ENCODE data around the gene CADPS2. TPM values are rescaled to one million over a fixed set of nuclear protein-coding genes. Genes with fewer than 3 reads are reported as not detected.
A peak's percentile ranks its signal among the peaks of the same experiment; 100 is the strongest.

Gene CADPS2
- total RNA-seq, 1 experiment from 2014 or later, result 16.4 TPM

DNA sequence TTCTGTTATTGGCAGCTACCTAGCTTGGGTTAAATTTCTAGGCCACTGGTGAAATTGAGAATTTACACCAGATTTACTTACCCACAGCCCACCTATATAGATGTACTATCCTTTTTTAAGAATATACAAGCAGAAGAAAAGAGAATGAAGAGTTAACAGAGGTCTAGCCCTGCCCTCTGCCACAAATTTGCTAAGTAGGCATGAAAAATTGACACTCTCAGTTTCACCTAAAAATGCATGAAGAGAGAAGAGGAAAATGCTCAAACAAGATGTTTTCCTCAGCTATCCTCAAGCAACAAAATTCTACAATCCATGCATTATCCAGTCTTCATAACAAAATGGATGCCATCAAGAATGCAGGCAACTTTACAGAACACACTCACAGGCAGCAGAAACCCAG, 158.9 kb downstream of the CADPS2 start:
- BruUV-seq (replicated peaks), result no TSS peak
- Mint-ChIP-seq H3K9me3 (ENCODE audit: low read depth, unreplicated experiment) (no peaks in the 10 kb centered on the region), H3K4me1 (ENCODE audit: low read depth, unreplicated experiment) (peaks cover 5% of the 10 kb centered on the region), H3K36me3 (ENCODE audit: insufficient read depth, unreplicated experiment) (no peaks in the 10 kb centered on the region), H3K27me3 (ENCODE audit: unreplicated experiment) (no peaks in the 10 kb centered on the region), H3K4me3 (ENCODE audit: low read depth, unreplicated experiment) (no peak overlapping the region), H3K27ac (ENCODE audit: unreplicated experiment) (no peak overlapping the region)
- CTCF ChIA-PET, result interaction anchor here (1.5 kb wide), 1 partner anchor 11 kb away, joined by 3 read pairs; no protein-coding TSS in a partner anchor
- intact Hi-C loops (cut with micrococcal nuclease; ENCODE audit: unreplicated experiment), result no loop called here
- no peak for DNase-seq
- TF ChIP-seq, protein P1, sequence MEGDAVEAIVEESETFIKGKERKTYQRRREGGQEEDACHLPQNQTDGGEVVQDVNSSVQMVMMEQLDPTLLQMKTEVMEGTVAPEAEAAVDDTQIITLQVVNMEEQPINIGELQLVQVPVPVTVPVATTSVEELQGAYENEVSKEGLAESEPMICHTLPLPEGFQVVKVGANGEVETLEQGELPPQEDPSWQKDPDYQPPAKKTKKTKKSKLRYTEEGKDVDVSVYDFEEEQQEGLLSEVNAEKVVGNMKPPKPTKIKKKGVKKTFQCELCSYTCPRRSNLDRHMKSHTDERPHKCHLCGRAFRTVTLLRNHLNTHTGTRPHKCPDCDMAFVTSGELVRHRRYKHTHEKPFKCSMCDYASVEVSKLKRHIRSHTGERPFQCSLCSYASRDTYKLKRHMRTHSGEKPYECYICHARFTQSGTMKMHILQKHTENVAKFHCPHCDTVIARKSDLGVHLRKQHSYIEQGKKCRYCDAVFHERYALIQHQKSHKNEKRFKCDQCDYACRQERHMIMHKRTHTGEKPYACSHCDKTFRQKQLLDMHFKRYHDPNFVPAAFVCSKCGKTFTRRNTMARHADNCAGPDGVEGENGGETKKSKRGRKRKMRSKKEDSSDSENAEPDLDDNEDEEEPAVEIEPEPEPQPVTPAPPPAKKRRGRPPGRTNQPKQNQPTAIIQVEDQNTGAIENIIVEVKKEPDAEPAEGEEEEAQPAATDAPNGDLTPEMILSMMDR (IDR thresholded peaks at IDR 0.05; ENCODE audit: unreplicated experiment), result no peak

DNA sequence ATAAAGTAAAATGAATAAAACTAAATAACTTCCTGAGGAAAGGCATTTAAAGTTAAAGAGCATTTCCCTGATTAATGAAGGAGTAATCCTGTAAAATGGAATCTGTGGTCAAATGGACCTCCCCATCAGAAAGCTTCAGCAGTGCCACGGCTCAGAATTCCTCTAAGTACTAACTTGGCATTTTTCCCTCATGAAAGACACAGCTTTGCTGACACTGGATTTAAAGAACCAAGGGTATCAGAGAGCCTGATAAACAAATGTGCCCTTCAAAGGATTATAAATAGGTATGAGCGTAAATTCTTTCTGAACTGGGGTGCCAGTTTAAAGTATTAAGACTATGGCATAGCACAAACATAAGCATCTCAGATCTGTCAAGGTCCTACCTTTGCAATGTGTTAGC, 159.4 kb downstream of the CADPS2 start:
- intact Hi-C loops (cut with micrococcal nuclease; ENCODE audit: unreplicated experiment), result no loop called here
- no peak for DNase-seq
- no peaks in the 10 kb centered on the region for H3K9me3 Mint-ChIP-seq (ENCODE audit: low read depth, unreplicated experiment)
- no peaks in the 10 kb centered on the region for H3K36me3 Mint-ChIP-seq (ENCODE audit: insufficient read depth, unreplicated experiment)
- CTCF ChIA-PET, result interaction anchor here (0.7 to 1.5 kb wide), 2 partner anchors 11 to 43 kb away, joined by 3 read pairs; no protein-coding TSS in a partner anchor
- H3K4me1 Mint-ChIP-seq (ENCODE audit: low read depth, unreplicated experiment), result peaks cover 5% of the 10 kb centered on the region
- H3K4me3 Mint-ChIP-seq (ENCODE audit: low read depth, unreplicated experiment), result no peak overlapping the region
- no peaks in the 10 kb centered on the region for H3K27me3 Mint-ChIP-seq (ENCODE audit: unreplicated experiment)
- H3K27ac Mint-ChIP-seq (ENCODE audit: unreplicated experiment), result no peak overlapping the region
- no TSS peak for BruUV-seq (replicated peaks)
- TF ChIP-seq, protein P1 (IDR thresholded peaks at IDR 0.05; ENCODE audit: unreplicated experiment), result no peak

DNA sequence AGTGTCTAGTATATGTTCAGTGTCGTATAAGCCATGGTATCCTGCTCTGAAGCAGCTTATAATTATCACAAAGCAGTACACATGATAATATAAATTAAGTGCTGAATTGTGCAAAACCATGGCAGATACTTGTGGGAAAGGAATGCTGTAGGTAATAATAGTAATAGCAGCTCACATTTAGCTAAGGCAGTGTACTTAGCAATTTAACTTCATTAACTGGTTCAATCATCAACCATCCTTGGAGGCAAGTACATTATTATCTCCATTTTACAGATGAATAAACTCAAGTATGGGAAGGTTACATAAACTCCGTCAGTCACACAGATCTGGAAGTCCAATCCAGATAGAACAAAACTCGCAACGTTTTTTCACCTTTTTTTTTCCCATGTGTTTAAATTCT, 161.9 kb downstream of the CADPS2 start:
- BruUV-seq (replicated peaks), result no TSS peak
- TF ChIP-seq, protein P1 (IDR thresholded peaks at IDR 0.05; ENCODE audit: unreplicated experiment), result no peak
- no peak overlapping the region for H3K4me3 Mint-ChIP-seq (ENCODE audit: low read depth, unreplicated experiment)
- CTCF ChIA-PET, result no interaction called here
- no peak overlapping the region for H3K27ac Mint-ChIP-seq (ENCODE audit: unreplicated experiment)
- H3K27me3 Mint-ChIP-seq (ENCODE audit: unreplicated experiment), result no peaks in the 10 kb centered on the region
- H3K4me1 Mint-ChIP-seq (ENCODE audit: low read depth, unreplicated experiment), result peaks cover 5% of the 10 kb centered on the region
- intact Hi-C loops (cut with micrococcal nuclease; ENCODE audit: unreplicated experiment), result no loop called here
- H3K9me3 Mint-ChIP-seq (ENCODE audit: low read depth, unreplicated experiment), result peaks cover 3% of the 10 kb centered on the region
- H3K36me3 Mint-ChIP-seq (ENCODE audit: insufficient read depth, unreplicated experiment), result no peaks in the 10 kb centered on the region
- no peak for DNase-seq

DNA sequence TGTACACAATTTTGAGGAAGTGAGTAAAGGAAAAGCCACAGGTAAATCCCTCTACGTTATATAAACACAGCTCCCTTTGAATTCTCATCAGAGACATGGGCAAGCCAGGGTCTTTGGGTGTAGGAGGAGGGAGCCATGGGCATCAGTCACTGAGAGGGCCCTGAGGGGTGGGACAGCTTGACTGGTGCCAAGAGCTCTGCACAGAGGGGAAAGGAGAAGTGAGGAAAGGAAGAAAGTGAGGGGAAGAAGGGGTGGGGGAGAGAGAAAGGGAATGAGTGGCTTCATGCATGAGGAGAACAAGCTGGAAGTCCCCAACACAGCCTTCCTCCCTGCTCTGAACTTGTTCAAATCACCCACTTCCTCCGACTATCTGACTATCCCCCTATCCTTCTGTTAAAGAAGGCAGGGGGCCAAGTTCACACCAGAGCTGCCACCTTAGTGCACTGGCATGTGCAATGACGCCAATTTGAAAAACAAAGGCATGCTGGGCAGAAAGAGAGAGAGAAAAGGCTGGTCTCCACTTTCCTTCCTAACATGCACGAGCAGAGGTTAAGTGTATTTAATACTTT, 167.2 kb downstream of the CADPS2 start:
- H3K27me3 Mint-ChIP-seq (ENCODE audit: unreplicated experiment), result no peaks in the 10 kb centered on the region
- peak overlapping the region; percentile 23 for H3K27ac Mint-ChIP-seq (ENCODE audit: unreplicated experiment)
- H3K36me3 Mint-ChIP-seq (ENCODE audit: insufficient read depth, unreplicated experiment), result no peaks in the 10 kb centered on the region
- H3K4me1 Mint-ChIP-seq (ENCODE audit: low read depth, unreplicated experiment), result no peaks in the 10 kb centered on the region
- CTCF ChIA-PET, result no interaction called here
- TF ChIP-seq, protein P1 (IDR thresholded peaks at IDR 0.05; ENCODE audit: unreplicated experiment), result no peak
- intact Hi-C loops (cut with micrococcal nuclease; ENCODE audit: unreplicated experiment), result no loop called here
- no peak for DNase-seq
- peaks cover 3% of the 10 kb centered on the region for H3K9me3 Mint-ChIP-seq (ENCODE audit: low read depth, unreplicated experiment)
- no peak overlapping the region for H3K4me3 Mint-ChIP-seq (ENCODE audit: low read depth, unreplicated experiment)
- BruUV-seq (replicated peaks), result no TSS peak

All from Calu3 (cell line).